ENCODE data around the gene CDKL2.

GRCh38 chr4:75605928-75606327 lies 24.4 kb downstream of the CDKL2 start:
- no peak for TF ChIP-seq CTCF (IDR thresholded peaks at IDR 0.05)
- no peak for TF ChIP-seq POLR2A (IDR thresholded peaks at IDR 0.05)

Data from body of pancreas (tissue), 4 donors.